HTR-8/SVneo (cell line): ENCODE measurements around the gene DAB1.

ENCODE experiments used
- DNase-seq: peaks from one replicate; pipeline ENCODE4 v3.0.0; 2011; ENCODE audit warnings: low spot score, mixed read lengths; ENCODE audit not compliant: insufficient read length
- FAIRE-seq: peaks from 2 replicates; lab custom pipeline; 2011; peaks lifted over from hg19 to GRCh38; lab: Jason Lieb, UNC

DAB1 gene

DNA sequence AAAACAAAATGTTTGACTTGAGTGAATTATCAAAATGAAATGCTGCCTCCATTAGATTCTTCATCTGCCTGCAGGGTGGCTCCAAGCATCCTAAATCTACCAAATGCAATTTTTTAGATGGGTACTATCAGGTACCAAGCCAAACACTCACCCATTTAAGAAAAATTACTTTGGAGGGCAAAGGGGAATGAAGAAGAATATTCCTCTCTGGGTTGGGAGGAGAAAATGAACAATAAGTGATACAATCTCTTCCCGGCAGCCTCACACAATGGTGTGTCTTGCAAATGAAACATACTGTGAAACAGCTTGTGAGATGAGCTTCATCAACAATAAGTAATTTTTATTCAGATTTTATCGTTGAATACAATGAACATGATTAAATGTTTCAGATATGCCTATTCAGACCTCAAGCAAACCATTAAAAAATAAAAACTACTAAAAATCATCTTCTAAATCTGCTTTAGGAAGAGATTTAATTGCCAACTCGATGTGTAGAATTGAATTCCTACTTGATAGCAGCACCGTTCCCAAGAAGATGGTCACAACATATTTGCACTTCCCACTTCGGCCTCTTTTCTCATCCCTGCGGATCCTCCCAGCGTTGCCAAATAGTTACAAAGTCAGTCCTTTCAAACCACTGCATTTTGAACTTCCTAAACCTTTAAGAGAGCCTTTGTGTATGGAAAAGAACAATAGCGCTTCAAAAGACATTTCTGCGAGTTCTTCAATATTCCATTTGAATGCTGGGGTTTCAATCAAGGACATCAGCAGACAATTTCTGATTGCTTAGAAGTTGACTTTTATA lies 2.7 kb downstream of the DAB1 start:
- DNase-seq (no peak), FAIRE-seq (no peak)

DNA sequence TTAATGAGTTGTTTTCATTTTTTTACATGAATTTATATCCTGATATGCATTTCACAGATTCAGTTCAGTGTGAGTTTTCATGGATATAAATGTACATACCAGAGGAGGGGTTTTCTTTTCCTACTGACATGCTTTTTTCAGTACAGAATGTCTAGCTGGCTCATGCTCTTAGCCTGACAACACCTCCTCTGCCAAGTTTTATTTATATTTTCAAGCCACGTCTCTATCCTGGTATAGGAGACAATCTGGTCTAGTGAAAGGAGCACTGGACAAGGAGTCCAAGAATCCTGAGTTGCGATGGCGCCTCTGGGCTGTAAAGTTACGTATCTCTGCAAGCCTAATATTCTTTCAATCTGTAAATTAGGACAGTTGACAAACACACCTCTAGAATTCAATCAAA lies 4.9 kb downstream of the DAB1 start:
- FAIRE-seq (no peak), DNase-seq (no peak)

DNA sequence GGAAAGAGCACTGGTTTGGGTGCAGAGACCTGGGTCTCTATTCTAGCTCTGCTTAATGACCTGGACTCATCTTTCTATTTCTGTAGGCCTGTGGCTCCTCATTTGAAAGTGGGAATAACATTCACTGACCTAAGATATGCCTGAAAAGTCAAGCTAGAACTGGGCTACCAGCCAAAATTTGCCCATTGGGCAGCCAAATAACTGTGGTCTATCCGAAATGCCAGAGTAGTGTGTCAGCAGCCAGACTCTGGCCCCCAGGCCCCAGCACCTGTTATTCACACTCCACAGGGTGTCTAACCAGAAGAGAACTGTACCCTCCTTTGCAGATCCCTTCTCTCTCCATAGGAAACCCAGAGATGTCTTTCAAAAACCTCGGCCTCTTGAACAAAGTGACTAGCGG lies 12.6 kb downstream of the DAB1 start:
- DNase-seq (peak; percentile 54), FAIRE-seq (no peak)

DNA sequence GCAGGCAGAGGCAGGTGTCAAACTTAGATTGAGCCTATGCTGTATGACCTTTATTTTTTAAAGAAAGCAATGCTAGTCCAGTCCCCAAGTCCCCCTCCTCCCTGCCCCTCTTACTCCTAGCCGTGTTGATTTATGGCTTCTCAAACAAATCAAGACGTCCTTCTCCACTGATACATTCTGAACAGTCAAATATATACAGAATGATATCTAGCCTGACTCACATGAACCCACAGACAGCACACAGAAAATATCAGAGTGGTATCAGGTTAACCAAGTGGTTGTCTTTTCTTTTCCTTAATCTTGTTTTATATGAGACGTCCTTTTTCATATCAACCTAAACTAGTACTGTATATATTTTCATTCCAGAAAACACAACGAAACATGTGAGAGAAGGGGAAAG lies 13.4 kb downstream of the DAB1 start:
- no peak for FAIRE-seq
- DNase-seq: no peak

DNA sequence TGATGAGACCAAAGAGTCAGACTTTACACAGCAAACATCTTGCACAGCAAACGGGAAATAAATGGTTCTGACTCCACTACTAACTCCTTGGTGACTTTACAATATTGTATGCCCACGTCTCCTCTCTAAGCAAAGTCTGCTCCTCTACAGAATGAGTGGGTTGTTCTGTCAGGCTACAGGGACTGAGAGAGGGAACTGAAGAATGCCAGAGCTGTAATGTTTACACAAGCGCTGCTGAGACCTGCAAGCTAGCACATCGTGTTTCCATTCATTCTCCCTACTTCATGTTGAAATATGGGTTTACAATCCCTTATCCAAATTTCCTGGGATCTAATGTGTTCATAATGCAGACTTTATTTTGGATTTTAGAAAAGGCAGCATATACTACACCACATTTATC lies 15.9 kb downstream of the DAB1 start:
- no peak for FAIRE-seq
- no peak for DNase-seq

DNA sequence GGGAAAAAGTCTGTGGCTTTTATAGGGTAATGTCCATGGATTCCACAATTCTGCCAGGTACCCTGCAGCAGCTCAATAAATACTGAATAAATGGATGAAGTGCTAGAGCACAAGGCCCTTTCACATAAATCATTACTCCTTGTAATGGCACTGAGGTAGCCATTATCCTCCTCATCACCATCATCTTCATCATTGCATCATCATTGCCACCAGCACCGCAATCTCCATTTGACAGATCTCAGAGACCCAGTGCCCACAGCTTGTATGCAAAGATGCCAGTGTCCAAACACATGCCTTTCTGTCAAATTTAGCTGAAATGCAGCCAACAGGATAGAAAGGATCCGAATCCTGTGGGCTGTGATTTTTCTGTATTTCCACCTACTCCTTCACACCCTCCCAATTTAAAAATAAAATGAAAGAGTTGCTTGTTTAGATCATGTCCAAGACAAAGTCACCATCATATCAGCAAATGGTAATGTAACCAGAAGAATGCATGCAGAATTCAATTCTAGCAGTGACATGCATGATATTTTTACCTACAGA lies 17.4 kb downstream of the DAB1 start:
- FAIRE-seq (no peak), DNase-seq (no peak)

DNA sequence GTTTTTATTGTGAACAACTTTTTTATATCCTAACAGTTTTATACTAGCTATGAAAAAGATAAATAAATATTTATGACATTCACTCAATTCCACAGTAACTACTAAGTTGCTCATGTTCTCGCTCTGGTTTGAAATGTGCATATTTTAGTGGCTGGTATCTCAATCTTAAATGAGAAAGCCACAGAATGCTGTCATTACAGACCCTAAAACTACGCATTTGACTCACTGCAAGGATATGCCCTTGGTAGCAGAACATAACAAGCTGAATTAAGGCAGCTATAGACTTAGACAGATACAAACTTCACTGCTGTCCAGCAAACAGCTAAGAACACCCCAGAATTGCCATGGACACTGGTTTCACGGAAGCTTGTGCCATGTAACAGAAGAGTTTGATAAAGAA lies 19.0 kb downstream of the DAB1 start:
- FAIRE-seq (no peak), DNase-seq (no peak)

DNA sequence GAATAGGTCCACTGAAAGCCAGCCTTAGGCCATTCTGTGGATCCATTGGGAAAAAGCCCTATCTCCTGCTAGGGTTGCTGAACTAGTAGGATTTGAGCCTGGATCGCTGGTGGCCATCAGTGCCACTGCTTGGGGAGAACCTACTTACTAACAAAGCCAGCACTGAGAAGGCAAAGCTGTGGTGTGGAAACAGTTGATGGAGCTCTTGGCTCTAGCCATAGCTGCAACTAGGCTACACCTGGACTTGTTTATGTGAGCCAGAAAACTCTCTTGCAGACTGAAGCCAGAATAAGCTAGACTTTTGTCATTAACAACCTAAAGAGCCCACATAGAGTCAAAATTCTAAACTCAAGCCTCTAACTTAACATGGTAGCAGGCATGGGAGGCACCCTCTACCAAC lies 20.7 kb downstream of the DAB1 start:
- DNase-seq: no peak
- FAIRE-seq: no peak

DNA sequence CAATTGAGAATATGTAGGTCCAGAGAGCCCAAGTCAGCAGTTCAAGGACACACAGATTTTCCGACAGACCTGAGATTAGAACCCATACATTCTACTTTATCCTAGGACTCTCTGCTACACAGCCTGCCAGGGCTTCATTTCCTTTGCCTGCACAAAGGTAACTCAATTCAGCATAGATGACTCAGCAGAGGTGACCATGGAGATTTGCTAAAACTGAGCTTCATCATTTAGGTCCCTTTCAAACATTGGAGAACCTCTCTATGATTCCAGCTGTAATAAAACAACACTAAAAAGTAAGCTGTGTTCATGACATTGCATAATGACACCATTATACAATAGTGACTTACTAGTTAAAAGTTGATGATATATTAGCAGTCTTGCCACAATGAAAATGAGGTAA lies 22.2 kb downstream of the DAB1 start:
- DNase-seq: no peak
- no peak for FAIRE-seq

DNA sequence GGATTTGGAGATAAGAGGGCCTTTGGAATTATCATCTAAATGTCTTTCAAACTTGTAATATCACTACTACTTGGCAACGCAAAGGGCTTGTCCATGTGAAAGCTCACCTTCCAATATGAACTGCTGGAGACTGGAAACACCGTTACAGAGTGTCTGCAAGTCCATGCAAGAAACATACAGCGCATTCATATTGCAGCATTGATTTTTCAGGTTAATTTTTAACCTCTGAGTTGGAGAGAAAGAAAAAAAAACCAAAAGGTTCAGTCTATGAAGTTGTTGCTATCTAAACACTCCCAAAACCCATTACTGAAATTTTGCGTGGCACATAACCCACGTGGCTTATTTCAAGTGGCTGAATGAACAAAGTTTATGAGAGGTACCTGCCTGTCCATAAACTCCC lies 23.8 kb downstream of the DAB1 start:
- DNase-seq (no peak), FAIRE-seq (no peak)

DNA sequence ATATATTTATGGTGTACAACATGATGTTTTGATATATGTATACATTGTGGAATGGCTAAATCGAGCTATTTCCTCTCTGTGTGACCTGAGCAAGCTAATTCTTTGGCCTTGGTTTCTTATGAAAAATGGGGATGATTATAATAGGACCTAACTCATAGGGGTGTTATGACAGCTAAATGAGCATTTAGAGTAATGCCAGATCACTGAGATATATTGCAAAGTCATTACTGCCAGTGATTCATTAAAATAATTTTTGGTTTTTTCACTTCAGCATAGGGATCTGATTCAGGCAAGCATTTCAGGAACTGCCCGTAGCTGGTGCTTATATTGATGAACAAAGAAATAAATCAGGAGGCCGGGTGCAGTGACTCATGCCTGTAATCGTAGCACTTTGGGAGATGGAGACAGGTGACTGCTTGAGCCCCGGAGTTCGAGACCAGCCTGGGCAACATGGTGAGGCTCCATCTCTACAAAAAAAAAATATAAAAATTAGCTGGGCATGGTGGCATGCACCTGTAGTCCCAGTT lies 30.7 kb downstream of the DAB1 start:
- no peak for FAIRE-seq
- DNase-seq: no peak

DNA sequence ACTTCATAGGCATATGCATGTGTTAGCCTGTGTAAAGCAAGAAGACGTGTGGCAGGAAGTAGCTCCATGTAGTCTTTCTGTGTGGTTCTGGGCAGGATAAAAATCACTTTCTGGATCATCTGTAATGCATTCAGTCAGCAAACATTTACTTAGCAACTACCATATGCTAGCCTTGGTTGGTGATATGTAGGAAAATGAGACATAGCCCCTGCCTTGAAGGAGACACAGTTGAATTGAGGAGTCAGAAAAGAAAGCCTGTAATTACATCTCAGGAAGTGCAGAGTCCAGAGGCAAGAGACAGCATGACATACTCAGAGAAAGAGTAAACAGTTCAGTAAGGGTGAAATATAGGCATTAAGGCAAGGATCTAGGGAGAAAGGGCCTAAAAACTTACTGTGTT lies 38.5 kb downstream of the DAB1 start:
- no peak for FAIRE-seq

DNA sequence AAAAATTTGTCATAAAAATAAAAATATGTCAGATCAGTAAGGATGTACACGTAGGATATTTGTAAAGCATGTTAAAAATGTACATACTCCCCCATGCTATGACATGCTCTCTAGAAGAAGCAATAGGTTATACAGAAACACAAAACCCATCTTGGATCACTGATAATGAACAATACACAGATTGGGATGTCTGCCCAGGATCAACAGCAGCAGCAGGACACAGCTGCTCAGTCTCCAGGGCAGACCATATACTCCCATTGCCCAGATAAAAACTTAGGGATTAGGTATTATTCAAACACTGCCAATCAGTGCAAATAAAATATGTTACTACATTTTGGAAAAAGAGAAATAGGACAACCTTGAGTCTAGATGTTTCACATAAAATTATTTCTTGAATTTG lies 39.0 kb downstream of the DAB1 start:
- FAIRE-seq: no peak
- DNase-seq: no peak

More for the DNA sequence above, 38.5 kb downstream of the DAB1 start:
- no peak for DNase-seq

DNA sequence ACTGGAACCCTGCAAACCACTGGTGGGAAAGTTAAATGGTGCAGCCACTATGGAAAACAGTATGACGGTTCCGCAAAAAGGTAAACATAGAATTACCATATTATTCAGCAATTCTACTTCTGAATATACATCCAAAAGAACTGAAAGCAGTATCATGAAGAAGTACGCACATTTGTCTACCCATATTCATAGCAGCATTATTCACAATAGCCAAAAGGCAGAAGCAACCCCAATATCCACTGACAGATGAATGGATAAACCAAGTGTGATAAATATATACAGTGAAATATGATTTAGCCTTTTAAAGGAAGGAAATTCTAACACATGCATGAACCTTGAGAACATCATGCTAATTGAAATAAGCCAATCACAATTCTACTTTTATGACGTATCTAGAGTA lies 39.6 kb downstream of the DAB1 start:
- no peak for FAIRE-seq
- no peak for DNase-seq

DNA sequence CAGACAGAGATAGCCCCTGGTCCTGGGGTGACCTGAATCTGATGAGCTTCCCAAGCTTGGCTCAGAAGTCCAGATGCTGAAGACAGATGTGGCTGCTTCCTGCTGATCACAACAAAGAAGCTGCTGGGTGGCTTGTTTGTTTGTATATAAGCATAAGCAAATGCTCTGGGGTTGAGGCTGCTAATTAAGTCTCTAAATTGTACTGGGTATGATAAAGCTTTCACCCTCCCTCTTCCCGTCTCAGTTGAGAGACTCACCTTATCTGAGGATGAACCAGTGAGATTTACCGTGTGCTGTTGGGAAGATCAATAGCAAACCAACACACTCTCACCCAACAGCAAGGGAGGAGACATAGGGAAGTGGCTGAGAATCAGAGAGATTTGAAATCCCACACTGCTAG lies 42.0 kb downstream of the DAB1 start:
- FAIRE-seq (no peak), DNase-seq (no peak)

DNA sequence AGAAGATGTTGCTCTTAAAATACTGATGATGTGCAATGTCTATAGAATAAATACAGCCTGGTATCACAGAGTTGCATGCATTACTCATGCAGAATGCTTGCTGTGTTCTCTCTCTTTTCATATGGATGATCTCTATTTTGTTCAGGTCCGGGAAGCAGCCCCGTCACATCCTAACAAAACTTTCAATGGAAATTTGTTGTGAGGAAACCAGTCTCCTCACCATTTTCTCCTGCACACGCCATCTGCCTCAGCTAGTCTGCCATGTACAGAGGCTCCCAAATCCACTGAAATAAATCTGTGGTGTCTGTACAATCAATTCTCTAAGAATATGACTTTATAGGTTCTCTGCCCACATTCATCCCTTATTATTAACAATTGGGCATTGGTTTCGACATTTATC lies 42.4 kb downstream of the DAB1 start:
- DNase-seq (no peak), FAIRE-seq (no peak)

DNA sequence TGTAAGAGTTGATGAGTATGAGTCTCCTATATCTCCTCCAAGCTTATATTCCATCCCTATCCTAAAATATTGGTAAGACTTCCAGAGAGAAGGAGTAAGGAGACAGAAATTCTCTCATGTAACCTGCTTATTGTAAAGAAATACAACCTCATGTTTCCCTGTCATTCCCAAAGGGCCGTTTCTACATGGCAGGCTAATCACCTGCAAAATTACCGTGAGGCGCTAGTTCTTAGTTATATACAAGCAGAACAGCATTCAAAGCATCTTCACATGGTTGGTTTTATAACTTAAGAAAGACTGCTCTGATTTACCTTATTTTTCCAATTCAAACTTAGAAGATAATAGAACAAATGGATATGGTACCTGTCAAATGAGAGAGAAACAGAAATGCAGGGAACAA lies 42.9 kb downstream of the DAB1 start:
- no peak for DNase-seq
- no peak for FAIRE-seq

DNA sequence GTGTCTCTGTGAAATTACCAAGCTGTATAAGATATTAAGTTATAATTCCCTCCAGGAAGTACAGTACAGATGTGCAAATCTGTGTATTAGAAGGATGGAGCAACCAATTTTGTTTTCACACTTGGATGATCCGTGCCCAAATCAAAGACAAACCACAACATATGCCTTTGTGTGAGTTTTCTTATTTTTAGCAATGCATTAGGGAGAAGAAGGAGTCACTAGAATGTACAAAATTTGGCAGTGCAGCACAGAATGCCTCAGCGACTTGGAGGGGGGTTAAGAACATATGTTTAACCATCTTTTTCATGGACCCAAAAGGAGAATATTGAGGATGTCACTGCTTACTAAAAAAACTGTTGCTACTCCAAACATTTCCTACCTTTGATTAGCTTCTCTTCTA lies 45.3 kb downstream of the DAB1 start:
- DNase-seq: no peak
- FAIRE-seq: no peak

DNA sequence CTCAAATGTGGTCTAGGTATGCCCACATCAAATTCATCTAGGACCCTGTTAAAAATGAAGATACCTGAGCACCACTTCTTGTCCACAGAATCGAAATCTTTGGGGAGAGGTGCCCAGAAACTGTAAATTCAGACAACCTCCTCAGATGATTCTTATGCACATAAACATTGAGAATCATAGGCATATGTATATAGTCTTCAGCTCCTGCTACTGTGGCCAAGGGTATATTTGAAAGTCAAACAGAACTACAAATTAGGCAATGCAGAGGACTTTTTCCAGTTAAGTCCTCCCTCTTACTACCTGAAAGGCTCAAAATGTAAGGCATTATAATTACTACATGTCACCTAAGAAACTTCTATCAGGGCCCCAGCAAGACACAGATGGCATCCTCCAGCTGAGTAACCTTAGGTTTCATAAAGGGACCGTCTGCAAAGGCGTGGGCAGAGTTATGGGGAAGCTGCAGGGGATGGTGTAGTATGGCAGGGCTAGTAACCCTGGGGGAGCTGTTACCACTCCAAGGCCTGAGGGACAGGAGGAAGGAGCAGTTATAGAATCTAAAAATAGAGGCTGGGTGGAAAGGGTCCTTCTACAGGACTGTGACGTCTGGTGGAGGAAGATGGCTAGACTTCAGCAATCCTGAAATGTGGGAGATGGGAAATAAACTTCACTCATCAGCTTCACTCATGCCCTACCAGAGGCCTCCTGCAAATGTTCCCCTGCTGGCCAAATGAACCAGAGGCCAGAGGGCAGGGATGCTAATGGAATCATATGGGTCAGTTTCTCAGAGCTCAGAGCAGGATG lies 46.3 kb downstream of the DAB1 start:
- no peak for FAIRE-seq

DNA sequence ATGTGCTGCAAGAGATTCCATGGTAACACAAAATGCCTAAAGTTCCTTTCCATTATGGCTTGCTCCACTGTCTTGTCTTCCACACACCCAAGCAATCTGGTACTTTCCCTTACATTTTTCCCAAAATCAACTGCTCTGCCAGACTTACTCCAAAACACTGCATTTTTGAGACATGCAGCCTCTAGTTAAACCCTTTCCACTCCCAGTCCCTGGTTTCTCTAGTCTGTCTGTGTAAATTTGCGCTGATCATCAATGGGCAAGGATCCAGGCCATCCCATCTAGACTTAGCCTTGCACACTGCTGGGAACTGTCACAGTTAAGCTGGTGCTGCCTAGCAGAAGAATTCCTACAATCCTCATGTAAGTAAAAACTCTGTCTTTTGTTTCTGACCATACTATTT lies 47.8 kb downstream of the DAB1 start:
- no peak for DNase-seq
- FAIRE-seq: no peak

More for the DNA sequence above, 46.3 kb downstream of the DAB1 start:
- no peak for DNase-seq

DNA sequence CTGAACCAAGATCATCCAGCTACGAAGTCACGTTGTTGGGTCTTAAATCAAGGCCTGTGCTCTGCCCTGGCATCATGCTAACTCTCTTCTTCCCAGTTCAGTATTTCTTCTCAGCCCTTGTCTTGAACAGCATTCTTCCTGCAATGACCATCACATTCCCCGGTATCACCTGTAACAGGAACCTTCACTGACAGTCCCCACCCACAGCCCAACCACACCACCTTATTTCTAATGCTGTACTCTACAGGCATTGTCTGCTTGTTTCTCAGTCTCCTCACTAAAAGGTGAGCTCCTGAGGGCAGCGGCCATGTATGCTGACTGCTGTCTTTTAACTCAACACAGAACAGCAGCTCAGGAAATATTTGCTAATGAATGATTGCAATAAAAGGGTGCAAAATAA lies 54.0 kb downstream of the DAB1 start:
- DNase-seq (no peak), FAIRE-seq (no peak)
